ENCODE data around the gene PHLDA1. TPM values are rescaled to one million over a fixed set of nuclear protein-coding genes. Genes with fewer than 3 reads are reported as not detected.
A peak's percentile ranks its signal among the peaks of the same experiment; 100 is the strongest.

PHLDA1 gene
- total RNA-seq, 1 experiment from 2014 or later, result 159 TPM

DNA sequence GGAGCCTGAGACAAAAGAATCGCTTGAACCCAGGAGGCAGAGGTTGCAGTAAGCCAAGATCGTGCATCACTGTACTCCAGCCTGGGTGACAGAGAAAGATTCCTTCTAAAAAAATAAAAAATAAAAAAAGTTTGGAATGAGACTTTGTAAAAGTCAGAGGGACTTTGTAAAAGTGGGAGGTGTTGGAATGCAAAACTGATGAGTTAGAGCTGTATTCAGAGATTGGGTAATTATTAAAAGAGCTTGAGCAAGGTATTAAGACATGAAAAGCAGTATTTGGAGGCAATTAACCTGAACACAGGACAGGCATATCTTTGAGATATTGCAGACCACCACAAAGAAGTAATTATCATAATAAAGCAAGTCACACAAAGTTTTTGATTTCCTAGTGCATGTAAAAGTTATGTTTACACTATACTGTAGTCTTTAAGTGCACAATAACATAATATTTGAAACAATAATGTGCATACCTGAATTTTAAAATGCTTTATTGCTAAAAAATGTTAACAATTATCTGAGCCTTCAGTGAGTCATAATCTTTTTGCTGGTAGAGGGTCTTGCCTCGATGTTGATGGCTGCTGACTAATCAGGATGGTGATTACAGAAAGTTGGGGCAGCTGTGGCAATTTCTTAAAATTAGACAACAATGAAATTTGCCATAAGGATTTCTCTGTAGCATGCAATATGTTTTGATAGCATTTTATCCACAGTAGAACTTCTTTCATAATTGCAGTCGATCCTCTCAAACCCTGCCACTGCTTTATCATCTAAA, 33.1 kb downstream of the PHLDA1 start:
- Histone ChIP-seq H3K27me3 (ENCODE audit: control insufficient read depth, insufficient read depth, low read length) (no peaks in the 10 kb centered on the region), H3K4me3 (ENCODE audit: low read depth in 2 of 2, low read length in 2 of 2) (no peak overlapping the region), H3K27ac (ENCODE audit: low read length) (peak overlapping the region; percentile 90; the same call in 1 of the 2 replicates), H3K9me3 (ENCODE audit: control insufficient read depth, insufficient read depth, low read depth, low read length) (peaks cover 4% of the 10 kb centered on the region; the same call in 1 of the 2 replicates), H3K4me1 (ENCODE audit: control insufficient read depth, insufficient read depth, low read length) (peaks cover 14% of the 10 kb centered on the region), H3K36me3 (ENCODE audit: control insufficient read depth, insufficient read depth, low read length) (no peaks in the 10 kb centered on the region)
- intact Hi-C loops (cut with micrococcal nuclease; ENCODE audit: unreplicated experiment), result no loop called here
- no TSS peak for BruUV-seq (replicated peaks)
- TF ChIP-seq POLR2AphosphoS5 (IDR thresholded peaks at IDR 0.05; ENCODE audit: low read depth, low read length), result no peak
- TF ChIP-seq, protein P1, sequence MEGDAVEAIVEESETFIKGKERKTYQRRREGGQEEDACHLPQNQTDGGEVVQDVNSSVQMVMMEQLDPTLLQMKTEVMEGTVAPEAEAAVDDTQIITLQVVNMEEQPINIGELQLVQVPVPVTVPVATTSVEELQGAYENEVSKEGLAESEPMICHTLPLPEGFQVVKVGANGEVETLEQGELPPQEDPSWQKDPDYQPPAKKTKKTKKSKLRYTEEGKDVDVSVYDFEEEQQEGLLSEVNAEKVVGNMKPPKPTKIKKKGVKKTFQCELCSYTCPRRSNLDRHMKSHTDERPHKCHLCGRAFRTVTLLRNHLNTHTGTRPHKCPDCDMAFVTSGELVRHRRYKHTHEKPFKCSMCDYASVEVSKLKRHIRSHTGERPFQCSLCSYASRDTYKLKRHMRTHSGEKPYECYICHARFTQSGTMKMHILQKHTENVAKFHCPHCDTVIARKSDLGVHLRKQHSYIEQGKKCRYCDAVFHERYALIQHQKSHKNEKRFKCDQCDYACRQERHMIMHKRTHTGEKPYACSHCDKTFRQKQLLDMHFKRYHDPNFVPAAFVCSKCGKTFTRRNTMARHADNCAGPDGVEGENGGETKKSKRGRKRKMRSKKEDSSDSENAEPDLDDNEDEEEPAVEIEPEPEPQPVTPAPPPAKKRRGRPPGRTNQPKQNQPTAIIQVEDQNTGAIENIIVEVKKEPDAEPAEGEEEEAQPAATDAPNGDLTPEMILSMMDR (IDR thresholded peaks at IDR 0.05), result no peak
- TF ChIP-seq TCF7L2 (IDR thresholded peaks at IDR 0.05; ENCODE audit: low read depth, low read length), result no peak
- TF ChIP-seq, protein P2, sequence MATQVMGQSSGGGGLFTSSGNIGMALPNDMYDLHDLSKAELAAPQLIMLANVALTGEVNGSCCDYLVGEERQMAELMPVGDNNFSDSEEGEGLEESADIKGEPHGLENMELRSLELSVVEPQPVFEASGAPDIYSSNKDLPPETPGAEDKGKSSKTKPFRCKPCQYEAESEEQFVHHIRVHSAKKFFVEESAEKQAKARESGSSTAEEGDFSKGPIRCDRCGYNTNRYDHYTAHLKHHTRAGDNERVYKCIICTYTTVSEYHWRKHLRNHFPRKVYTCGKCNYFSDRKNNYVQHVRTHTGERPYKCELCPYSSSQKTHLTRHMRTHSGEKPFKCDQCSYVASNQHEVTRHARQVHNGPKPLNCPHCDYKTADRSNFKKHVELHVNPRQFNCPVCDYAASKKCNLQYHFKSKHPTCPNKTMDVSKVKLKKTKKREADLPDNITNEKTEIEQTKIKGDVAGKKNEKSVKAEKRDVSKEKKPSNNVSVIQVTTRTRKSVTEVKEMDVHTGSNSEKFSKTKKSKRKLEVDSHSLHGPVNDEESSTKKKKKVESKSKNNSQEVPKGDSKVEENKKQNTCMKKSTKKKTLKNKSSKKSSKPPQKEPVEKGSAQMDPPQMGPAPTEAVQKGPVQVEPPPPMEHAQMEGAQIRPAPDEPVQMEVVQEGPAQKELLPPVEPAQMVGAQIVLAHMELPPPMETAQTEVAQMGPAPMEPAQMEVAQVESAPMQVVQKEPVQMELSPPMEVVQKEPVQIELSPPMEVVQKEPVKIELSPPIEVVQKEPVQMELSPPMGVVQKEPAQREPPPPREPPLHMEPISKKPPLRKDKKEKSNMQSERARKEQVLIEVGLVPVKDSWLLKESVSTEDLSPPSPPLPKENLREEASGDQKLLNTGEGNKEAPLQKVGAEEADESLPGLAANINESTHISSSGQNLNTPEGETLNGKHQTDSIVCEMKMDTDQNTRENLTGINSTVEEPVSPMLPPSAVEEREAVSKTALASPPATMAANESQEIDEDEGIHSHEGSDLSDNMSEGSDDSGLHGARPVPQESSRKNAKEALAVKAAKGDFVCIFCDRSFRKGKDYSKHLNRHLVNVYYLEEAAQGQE (IDR thresholded peaks at IDR 0.05; ENCODE audit: insufficient read depth in 1 of 2, low read depth in 2 of 2, low read length in 1 of 2), result no peak
- TF ChIP-seq SIN3A (IDR thresholded peaks at IDR 0.05; ENCODE audit: borderline replicate concordance, insufficient read depth, low read depth, low read length), result no peak
- CTCF ChIA-PET, result no interaction called here
- DNase-seq (ENCODE audit: low read depth, low spot score), result no peak
- POLR2A ChIA-PET, result interaction anchor here (0.5 kb wide), 1 partner anchor 21 kb away, joined by 4 read pairs; no protein-coding TSS in a partner anchor
- no peak for ATAC-seq
- in situ Hi-C loops (cut with HindIII; ENCODE audit: low pct_unique_long_range_greater_than_20kb, low sequenced_read_pairs), result no loop called here

DNA sequence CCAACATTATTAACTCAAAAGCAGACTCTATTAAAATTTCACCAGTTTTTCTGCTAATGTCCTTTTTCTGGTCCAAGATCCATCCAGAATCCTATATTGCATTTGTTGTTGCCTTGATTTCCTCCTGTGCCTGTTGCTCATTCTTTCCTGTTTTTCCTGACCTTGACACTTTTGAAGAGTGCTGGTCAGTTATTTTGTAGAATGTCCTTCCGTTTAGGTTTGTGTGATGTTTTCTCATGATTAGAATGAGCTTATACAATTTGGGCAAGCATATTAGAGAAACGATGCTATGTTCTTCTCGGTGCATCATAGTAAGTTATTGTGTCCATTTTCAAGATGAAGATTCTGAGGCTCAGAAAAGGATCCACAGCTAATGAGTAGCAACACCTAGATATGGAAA, 33.9 kb downstream of the PHLDA1 start:
- ChIA-PET CTCF (no interaction called here), POLR2A (interaction anchor here (0.5 kb wide), 1 partner anchor 22 kb away, joined by 4 read pairs; no protein-coding TSS in a partner anchor)
- Histone ChIP-seq H3K27ac (ENCODE audit: low read length) (peak overlapping the region; percentile 90), H3K36me3 (ENCODE audit: control insufficient read depth, insufficient read depth, low read length) (no peaks in the 10 kb centered on the region), H3K4me1 (ENCODE audit: control insufficient read depth, insufficient read depth, low read length) (peaks cover 19% of the 10 kb centered on the region), H3K4me3 (ENCODE audit: low read depth in 2 of 2, low read length in 2 of 2) (no peak overlapping the region), H3K27me3 (ENCODE audit: control insufficient read depth, insufficient read depth, low read length) (no peaks in the 10 kb centered on the region), H3K9me3 (ENCODE audit: control insufficient read depth, insufficient read depth, low read depth, low read length) (peaks cover 4% of the 10 kb centered on the region; the same call in 1 of the 2 replicates)
- no TSS peak for BruUV-seq (replicated peaks)
- ATAC-seq, result no peak
- DNase-seq (ENCODE audit: low read depth, low spot score), result no peak
- in situ Hi-C loops (cut with HindIII; ENCODE audit: low pct_unique_long_range_greater_than_20kb, low sequenced_read_pairs), result no loop called here
- intact Hi-C loops (cut with micrococcal nuclease; ENCODE audit: unreplicated experiment), result no loop called here
- TF ChIP-seq, protein P2 (IDR thresholded peaks at IDR 0.05; ENCODE audit: insufficient read depth in 1 of 2, low read depth in 2 of 2, low read length in 1 of 2), result no peak
- TF ChIP-seq SIN3A (IDR thresholded peaks at IDR 0.05; ENCODE audit: borderline replicate concordance, insufficient read depth, low read depth, low read length), result no peak
- TF ChIP-seq, protein P1 (IDR thresholded peaks at IDR 0.05), result no peak
- no peak for TF ChIP-seq POLR2AphosphoS5 (IDR thresholded peaks at IDR 0.05; ENCODE audit: low read depth, low read length)
- TF ChIP-seq TCF7L2 (IDR thresholded peaks at IDR 0.05; ENCODE audit: low read depth, low read length), result no peak

Data from Panc1 (cell line).